Germinal center (tissue), 1 donor: ENCODE measurements around the gene CHID1.

Experiments used
- DNase-seq: peaks from one replicate; pipeline ENCODE4 v3.0.0; 2012; ENCODE audit warnings: mixed read lengths, low spot score

CHID1 gene

DNA sequence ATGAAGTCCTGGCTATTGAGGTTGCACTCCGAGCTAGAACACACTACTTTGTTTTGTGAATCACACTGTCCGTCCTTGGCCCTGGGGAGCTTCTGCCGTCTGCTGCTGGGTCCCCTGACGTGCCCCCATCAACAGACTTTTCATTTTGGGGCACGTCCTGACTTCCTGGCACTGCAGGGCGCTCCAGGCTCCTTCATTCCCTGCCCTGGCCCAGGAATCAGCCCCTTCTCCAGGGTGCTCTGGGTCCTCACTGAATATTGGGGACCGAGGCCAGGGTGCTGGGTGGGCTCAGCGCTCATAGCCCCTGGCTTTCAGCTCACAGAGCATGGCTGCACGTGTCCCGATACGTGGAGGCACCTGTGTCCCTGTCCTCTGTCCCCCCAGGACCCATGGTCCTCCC is 45.7 kb downstream of the CHID1 start:
- DNase-seq, result no peak

- no peak for DNase-seq
Observed at GRCh38 chr11:863910-864827, 46.4 kb downstream of the CHID1 start.

GRCh38 chr11:863023-863909 is 47.3 kb downstream of the CHID1 start:
- DNase-seq, result no peak

DNA sequence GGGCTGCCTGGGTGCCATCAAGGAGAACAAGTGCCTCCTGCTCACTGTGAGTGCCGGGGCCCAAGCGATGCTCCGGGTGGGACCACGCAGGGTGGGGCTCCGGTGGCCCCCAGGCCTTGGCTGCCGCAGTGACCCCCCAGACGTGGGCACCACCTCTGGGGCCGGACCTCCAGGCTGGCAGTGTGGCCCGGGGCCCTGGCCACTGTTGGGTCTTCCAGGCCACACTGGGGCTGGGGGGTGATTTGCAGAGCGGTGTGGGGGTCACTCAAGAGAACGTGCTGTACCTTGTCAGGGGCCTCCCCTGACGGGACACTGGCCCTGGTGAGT is 48.0 kb downstream of the CHID1 start:
- no peak for DNase-seq

DNA sequence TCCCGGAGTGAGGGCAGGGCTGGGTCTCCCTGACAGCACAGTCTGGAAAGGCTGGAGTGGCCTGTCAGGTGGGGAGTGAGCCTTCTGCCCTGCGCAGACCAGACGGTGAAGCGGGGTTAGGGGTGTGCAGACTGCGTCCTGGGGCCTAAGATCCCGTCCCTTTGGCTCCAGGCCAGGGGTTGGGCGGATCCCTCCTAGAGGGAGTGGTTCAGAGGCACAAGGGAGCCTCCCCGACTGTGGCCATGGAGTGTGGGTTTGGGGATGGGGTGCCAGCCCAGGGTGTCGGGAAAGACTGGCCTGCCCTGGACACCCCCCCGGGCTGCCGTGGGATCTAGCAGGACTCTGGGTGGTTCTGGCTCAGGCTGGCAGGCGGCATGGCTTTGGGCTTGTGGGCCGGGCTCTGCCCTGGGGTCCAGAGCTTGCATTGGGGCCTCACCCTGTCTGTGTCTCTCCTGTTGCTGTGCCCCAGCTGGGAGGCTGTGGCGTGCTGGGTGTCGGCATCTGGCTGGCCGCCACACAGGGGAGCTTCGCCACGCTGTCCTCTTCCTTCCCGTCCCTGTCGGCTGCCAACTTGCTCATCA is 48.4 kb downstream of the CHID1 start:
- DNase-seq, result no peak

- DNase-seq, result no peak
Observed at GRCh38 chr11:861105-861479, 49.5 kb downstream of the CHID1 start.

DNA sequence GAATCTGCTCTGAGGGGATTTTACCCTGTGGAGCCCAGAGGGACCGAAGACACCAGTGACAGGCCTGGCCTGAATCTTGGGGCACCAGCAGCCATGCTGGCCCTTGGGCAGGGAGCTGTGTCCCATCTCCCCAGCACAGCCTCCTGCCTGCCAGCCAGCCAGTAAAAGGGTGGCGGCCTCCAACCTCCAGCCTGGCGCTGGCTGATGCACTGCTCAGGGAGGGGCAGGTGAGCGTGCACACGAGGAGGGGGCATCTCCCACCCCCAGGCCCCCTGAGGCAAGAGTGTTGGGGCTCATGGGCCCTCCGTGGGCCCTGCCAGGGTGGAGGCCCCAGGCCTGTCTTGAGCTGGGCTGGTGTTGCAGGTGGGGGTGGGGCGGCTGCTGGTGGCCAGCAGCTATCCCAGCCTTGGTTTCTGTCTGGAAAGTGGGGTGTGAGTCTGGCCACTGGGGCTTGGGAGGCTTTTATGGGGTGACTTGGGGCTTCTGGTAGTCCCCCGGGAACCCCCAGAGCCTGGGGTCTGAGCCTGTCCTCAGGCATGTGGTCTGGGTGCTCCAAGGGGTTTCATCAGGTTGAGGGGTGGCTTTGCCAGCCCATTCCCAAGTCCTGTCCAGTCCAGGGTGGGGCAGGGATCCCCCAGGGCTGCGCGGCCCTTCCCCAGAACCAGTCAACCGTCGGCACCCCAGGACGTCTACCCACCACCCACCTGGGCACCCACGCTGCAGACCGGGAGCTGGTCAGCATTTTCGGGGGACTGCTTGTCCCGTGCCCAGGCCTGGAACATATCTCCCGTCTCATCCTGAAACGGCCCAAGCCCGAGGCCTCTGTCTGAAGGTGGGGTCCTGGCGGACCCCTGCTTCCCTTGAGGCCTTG is 50.1 kb downstream of the CHID1 start:
- DNase-seq, result no peak

DNA sequence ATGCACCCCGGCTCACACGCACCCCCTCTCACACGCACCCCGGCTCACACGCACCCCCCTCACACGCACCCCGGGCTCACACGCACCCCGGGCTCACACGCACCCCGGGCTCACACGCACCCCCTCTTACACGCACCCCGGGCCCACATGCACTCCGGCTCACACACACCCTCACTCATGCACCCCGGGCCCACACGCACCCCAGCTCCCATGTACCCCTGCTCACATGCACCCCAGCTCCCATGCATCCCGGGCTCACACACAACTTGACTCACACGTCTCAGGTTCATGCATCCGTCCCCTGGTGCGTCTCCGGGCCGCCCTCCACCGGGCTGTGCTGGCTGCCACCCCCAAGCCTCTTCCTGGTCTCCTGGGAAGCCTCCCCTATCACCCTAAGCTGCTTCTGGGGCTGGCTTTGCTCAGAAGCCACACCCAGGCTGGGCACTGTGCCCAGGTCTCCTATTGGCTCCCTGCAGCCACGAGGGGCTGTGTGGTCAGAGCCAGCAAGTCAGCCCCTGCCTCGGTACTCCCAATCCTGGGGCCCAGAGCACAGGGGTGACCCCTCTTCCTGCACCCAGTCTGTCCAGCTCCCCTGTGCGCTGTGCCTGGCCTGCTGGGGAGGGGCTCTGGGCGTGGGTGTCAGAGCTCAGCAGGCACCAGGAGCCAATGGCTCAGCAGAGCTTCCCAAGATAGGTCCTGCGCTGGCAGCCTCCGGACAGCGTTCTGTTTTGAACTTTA is 51.0 kb downstream of the CHID1 start:
- no peak for DNase-seq

DNA sequence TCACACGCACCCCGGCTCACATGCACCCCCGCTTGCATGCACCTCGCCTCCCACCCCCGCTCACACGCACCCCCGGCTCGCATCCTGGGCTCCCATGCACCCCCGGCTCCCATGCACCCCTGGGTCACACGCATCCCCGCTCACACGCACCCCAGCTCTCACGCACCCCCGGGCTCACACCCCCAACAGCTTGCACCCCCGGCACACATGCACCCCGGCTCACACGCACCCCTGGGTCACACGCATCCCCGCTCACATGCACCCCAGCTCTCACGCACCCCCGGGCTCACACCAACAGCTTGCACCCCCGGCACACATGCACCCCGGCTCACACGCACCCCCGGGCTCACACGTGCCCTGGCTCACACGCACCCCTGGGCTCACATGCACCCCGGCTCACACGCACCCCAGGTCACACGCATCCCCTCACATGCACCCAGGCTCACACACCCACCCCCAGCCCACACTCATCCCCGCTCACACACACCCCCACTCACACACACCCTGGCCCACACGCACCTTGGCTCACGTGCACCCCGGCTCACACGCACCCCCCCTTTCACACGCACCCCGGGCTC is 51.8 kb downstream of the CHID1 start:
- no peak for DNase-seq

DNA sequence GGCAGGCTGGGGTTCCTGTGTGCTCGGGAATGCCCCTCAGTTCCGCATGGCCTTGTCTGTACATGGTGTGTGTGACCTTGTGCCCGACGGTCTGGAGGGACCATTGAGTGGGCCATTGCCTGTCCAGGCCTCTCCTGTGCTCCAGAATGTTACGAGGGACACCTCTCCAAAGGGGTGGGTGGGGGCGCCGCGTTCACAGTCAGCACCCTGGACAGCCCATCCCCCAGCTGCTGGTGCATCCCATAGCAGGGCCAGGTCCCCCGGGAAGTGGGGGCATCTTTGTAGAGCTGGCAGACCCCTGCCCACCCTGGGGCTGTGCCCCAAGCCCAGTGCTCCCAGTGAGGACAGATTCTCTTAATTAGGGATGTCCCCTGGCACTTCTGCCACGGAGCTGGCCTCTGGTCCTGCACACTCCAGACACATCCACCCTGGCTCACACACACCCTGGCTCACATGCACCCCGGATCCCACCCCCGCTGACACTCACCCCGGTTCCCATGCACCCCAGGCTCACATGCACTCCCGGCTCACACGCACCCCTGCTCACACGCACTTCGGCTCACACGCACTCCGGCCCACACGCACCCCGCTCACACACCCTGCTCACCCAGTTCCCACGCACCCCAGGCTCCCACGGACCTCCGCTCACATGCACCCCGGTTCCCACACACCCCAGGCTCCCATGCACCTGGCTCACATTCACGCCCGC is 52.4 kb downstream of the CHID1 start:
- no peak for DNase-seq

DNA sequence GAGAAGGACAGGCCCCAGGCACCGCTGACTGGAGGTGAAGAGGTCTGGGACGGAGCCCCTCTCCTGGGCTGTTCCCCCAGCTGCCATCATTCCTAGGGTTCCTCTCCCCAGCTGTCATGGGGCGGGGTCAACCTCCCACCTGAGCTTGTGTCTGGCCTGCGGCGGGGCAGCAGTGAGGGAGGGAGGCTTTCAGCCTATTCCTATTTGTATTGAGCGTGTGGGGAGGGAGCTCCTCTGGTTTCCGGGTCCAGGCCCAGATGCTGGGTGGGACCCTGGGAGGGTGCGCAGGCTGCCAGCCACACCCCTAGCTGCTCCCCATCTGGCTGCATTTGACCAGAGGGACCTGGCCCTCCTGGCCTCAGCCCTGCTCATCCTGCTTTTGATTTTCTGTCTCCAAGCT is 54.2 kb downstream of the CHID1 start:
- no peak for DNase-seq

- DNase-seq, result no peak
Observed at GRCh38 chr11:855796-856195, 54.8 kb downstream of the CHID1 start.

GRCh38 chr11:855330-855674 is 55.3 kb downstream of the CHID1 start:
- no peak for DNase-seq

GRCh38 chr11:854601-855329 is 55.8 kb downstream of the CHID1 start:
- no peak for DNase-seq

- no peak for DNase-seq
Observed at GRCh38 chr11:853682-854448, 56.7 kb downstream of the CHID1 start.

DNA sequence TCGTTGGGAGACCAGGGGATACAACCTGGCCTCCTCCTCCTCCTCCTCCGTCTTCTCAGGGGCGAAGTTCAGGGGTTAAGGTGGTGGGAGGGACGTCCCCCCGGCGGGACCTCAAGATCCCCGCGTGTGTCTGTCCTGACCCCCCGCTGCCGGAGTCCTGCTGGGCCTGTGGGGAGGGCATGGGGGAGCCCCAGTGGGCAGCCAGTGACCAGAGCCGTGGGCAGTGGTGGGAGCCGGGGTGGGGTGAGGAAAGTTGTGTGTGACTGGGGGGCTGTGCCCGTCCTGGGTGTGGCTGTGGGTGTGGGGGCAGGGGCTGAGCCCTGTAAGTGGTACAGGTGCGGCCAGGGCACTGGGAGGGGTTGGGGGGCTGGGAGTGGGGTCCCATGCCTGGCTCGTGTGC is 57.8 kb downstream of the CHID1 start:
- no peak for DNase-seq

- peak; percentile 44 for DNase-seq
Observed at GRCh38 chr11:850775-851763, 59.5 kb downstream of the CHID1 start.
